GM23338 (cell line): ENCODE data around the gene SVIP. TPM values are rescaled to one million over a fixed set of nuclear protein-coding genes. Genes with fewer than 3 reads are reported as not detected.

Source experiments
- ATAC-seq: fragments of 200-7000 bp; cut with Tn5 transposase; 3 replicates; pipeline ENCODE4 v1.9.1; 2020
- DNase-seq: peaks from one replicate; pipeline ENCODE4 v3.0.0-alpha.2; 2015; ENCODE audit warnings: low spot score
- H2AFZ ChIP-seq: fragments of 200-600 bp; sonication (generic); 2 replicates; pipeline ENCODE4 v1.8.0; 2016; ENCODE audit warnings: antibody characterized with exemption, mild to moderate bottlenecking, moderate library complexity
- H3F3A ChIP-seq: fragments of 200-600 bp; sonication (generic); replicated peaks from 2 replicates; pipeline ENCODE4 v1.8.0; 2017; ENCODE audit warnings: antibody characterized with exemption, mixed run types, low read depth
- H3K27ac ChIP-seq: fragments of 200-600 bp; sonication (generic); 2 replicates; pipeline ENCODE4 v1.6.1; 2016; ENCODE audit warnings: low read depth
- H3K27me3 ChIP-seq: fragments of 200-600 bp; sonication (generic); 2 replicates; pipeline ENCODE4 v1.8.0; 2016; ENCODE audit warnings: mild to moderate bottlenecking, mixed run types, moderate library complexity; ENCODE audit not compliant: insufficient read depth
- H3K36me3 ChIP-seq: fragments of 200-600 bp; sonication (generic); 2 replicates; pipeline ENCODE4 v1.8.0; 2016; ENCODE audit warnings: mild to moderate bottlenecking; ENCODE audit not compliant: insufficient read depth
- H3K4me1 ChIP-seq: fragments of 200-600 bp; sonication (generic); 2 replicates; pipeline ENCODE4 v1.8.0; 2016; ENCODE audit warnings: mild to moderate bottlenecking, moderate library complexity; ENCODE audit not compliant: insufficient read depth
- H3K4me2 ChIP-seq: fragments of 200-600 bp; sonication (generic); 2 replicates; pipeline ENCODE4 v1.7.1; 2017; ENCODE audit warnings: mixed run types
- H3K4me3 ChIP-seq: fragments of 200-600 bp; sonication (generic); 2 replicates; pipeline ENCODE4 v1.6.1; 2016; ENCODE audit warnings: mixed run types
- H3K79me2 ChIP-seq: fragments of 200-600 bp; sonication (generic); replicated peaks from 2 replicates; pipeline ENCODE4 v1.8.0; 2017; ENCODE audit warnings: mild to moderate bottlenecking; ENCODE audit not compliant: insufficient read depth
- H3K9me2 ChIP-seq: fragments of 200-600 bp; sonication (generic); 2 replicates; pipeline ENCODE4 v1.8.0; 2017; ENCODE audit not compliant: insufficient read depth
- H4K20me1 ChIP-seq: fragments of 200-600 bp; sonication (generic); replicated peaks from 2 replicates; pipeline ENCODE4 v1.8.0; 2017; ENCODE audit warnings: mild to moderate bottlenecking; ENCODE audit not compliant: insufficient read depth
- H3K27ac Mint-ChIP-seq: 2 replicates; pipeline ENCODE4 v1.8.0; 2020; ENCODE audit warnings: inconsistent platforms, mild to moderate bottlenecking, moderate library complexity, mixed read lengths
- H3K27me3 Mint-ChIP-seq: 3 replicates; pipeline ENCODE4 v1.8.0; 2022; ENCODE audit warnings: low read depth, mild to moderate bottlenecking, moderate library complexity, mixed read lengths, inconsistent platforms; ENCODE audit not compliant: insufficient read depth, poor library complexity
- H3K36me3 Mint-ChIP-seq: 3 replicates; pipeline ENCODE4 v1.8.0; 2021; ENCODE audit warnings: low read depth, mild to moderate bottlenecking, inconsistent platforms, moderate library complexity, mixed read lengths
- H3K4me1 Mint-ChIP-seq: 3 replicates; pipeline ENCODE4 v1.8.0; 2020; ENCODE audit warnings: mild to moderate bottlenecking, inconsistent platforms, mixed read lengths
- H3K4me3 Mint-ChIP-seq: 3 replicates; pipeline ENCODE4 v1.8.0; 2021; ENCODE audit warnings: moderate library complexity, mild to moderate bottlenecking, inconsistent platforms, mixed read lengths
- H3K9me3 Mint-ChIP-seq: 3 replicates; pipeline ENCODE4 v1.8.0; 2020; ENCODE audit warnings: moderate library complexity, mild to moderate bottlenecking, inconsistent platforms, mixed read lengths
- CREB1 ChIP-seq: fragments of 250-450 bp; sonication (Bioruptor Pico); IDR thresholded peaks from 2 replicates; pipeline ENCODE4 v1.5.0; 2020; ENCODE audit warnings: low read depth, mild to moderate bottlenecking, moderate library complexity
- JUNB ChIP-seq: IDR thresholded peaks from one replicate; pipeline ENCODE4 v1.6.1; 2016; ENCODE audit warnings: antibody characterized with exemption; ENCODE audit not compliant: unreplicated experiment
- ZNF114 ChIP-seq: fragments of 250-450 bp; sonication (Bioruptor Pico); IDR thresholded peaks from 2 replicates; pipeline ENCODE4 v1.5.0; 2020; ENCODE audit warnings: mild to moderate bottlenecking, moderate library complexity
- polyA plus RNA-seq: library from polyadenylated mRNA; unstranded; fragments of >200 nt; fragmentation: Nextera tagmentation; extraction: Ambion mirVana; gene quantifications from 2 replicates; pipeline ENCODE4 v1.2.1, GENCODE V29; 2016
- total RNA-seq: library from RNA; depleted of rRNA; stranded (reverse); fragments of >200 nt; shearing (Covaris generic); gene quantifications from 2 replicates; pipeline ENCODE4 v1.2.3, GENCODE V29; 2014
- TF ChIP-seq, protein P1 (sequence below): fragments of 250-450 bp; sonication (Bioruptor Pico); IDR thresholded peaks from 2 replicates; pipeline ENCODE4 v1.5.0; 2020; ENCODE audit warnings: mild to moderate bottlenecking, moderate library complexity
- TF ChIP-seq, protein P2 (sequence below): IDR thresholded peaks from one replicate; pipeline ENCODE4 v1.6.1; 2018; ENCODE audit warnings: antibody characterized with exemption; ENCODE audit not compliant: unreplicated experiment

SVIP gene
- total and polyA plus RNA-seq, 2 experiments from 2014 or later, result 4.1 to 13.5 TPM

DNA sequence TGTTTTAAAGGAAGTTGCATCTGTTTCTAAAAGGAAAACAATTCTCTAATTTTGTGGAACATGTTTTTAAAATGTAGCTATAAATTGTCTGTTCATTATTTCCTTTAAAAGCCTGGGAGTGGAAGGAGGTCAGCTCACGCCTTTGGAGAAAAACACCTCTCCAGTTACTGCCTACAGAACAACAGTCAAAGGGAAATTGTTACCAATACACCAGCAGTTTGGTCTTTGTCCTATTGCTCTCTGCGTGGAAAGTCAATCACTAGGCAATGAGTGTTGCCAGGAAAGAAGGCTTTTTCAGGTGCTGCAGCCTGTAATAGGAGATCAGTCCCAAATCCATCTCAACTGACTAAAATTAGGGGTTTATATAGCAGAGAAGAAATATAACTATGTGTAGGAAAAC is 22.2 kb downstream of the SVIP start:
- Mint-ChIP-seq H3K4me1 (peaks cover 6% of the 10 kb centered on the region; the same call in 2 of the 3 replicates), H3K27me3 (no peaks in the 10 kb centered on the region), H3K27ac (no peak overlapping the region), H3K36me3 (peaks cover 9% of the 10 kb centered on the region; the same call in 2 of the 3 replicates), H3K9me3 (peaks cover 11% of the 10 kb centered on the region; the same call in 2 of the 3 replicates), H3K4me3 (no peak overlapping the region)
- H3K4me2 ChIP-seq, result no peak overlapping the region
- DNase-seq, result no peak
- peaks cover 6% of the 10 kb centered on the region; the same call in 1 of the 2 replicates for H3K9me2 ChIP-seq
- no peak overlapping the region for H3K27ac ChIP-seq
- H3K4me1 ChIP-seq, result no peaks in the 10 kb centered on the region
- no peaks in the 10 kb centered on the region for H3K79me2 ChIP-seq
- H3K4me3 ChIP-seq, result no peak overlapping the region
- TF ChIP-seq CREB1 (CRISPR knock-in tag) (no peak), JUNB (no peak), ZNF114 (CRISPR knock-in tag) (no peak)
- TF ChIP-seq, protein P1, sequence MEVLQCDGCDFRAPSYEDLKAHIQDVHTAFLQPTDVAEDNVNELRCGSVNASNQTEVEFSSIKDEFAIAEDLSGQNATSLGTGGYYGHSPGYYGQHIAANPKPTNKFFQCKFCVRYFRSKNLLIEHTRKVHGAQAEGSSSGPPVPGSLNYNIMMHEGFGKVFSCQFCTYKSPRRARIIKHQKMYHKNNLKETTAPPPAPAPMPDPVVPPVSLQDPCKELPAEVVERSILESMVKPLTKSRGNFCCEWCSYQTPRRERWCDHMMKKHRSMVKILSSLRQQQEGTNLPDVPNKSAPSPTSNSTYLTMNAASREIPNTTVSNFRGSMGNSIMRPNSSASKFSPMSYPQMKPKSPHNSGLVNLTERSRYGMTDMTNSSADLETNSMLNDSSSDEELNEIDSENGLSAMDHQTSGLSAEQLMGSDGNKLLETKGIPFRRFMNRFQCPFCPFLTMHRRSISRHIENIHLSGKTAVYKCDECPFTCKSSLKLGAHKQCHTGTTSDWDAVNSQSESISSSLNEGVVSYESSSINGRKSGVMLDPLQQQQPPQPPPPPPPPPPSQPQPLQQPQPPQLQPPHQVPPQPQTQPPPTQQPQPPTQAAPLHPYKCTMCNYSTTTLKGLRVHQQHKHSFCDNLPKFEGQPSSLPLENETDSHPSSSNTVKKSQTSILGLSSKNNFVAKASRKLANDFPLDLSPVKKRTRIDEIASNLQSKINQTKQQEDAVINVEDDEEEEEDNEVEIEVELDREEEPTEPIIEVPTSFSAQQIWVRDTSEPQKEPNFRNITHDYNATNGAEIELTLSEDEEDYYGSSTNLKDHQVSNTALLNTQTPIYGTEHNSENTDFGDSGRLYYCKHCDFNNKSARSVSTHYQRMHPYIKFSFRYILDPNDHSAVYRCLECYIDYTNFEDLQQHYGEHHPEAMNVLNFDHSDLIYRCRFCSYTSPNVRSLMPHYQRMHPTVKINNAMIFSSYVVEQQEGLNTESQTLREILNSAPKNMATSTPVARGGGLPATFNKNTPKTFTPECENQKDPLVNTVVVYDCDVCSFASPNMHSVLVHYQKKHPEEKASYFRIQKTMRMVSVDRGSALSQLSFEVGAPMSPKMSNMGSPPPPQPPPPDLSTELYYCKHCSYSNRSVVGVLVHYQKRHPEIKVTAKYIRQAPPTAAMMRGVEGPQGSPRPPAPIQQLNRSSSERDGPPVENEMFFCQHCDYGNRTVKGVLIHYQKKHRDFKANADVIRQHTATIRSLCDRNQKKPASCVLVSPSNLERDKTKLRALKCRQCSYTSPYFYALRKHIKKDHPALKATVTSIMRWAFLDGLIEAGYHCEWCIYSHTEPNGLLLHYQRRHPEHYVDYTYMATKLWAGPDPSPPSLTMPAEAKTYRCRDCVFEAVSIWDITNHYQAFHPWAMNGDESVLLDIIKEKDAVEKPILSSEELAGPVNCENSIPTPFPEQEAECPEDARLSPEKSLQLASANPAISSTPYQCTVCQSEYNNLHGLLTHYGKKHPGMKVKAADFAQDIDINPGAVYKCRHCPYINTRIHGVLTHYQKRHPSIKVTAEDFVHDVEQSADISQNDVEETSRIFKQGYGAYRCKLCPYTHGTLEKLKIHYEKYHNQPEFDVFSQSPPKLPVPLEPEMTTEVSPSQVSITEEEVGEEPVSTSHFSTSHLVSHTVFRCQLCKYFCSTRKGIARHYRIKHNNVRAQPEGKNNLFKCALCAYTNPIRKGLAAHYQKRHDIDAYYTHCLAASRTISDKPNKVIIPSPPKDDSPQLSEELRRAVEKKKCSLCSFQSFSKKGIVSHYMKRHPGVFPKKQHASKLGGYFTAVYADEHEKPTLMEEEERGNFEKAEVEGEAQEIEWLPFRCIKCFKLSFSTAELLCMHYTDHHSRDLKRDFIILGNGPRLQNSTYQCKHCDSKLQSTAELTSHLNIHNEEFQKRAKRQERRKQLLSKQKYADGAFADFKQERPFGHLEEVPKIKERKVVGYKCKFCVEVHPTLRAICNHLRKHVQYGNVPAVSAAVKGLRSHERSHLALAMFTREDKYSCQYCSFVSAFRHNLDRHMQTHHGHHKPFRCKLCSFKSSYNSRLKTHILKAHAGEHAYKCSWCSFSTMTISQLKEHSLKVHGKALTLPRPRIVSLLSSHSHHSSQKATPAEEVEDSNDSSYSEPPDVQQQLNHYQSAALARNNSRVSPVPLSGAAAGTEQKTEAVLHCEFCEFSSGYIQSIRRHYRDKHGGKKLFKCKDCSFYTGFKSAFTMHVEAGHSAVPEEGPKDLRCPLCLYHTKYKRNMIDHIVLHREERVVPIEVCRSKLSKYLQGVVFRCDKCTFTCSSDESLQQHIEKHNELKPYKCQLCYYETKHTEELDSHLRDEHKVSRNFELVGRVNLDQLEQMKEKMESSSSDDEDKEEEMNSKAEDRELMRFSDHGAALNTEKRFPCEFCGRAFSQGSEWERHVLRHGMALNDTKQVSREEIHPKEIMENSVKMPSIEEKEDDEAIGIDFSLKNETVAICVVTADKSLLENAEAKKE (CRISPR knock-in tag), result no peak
- TF ChIP-seq, protein P2, sequence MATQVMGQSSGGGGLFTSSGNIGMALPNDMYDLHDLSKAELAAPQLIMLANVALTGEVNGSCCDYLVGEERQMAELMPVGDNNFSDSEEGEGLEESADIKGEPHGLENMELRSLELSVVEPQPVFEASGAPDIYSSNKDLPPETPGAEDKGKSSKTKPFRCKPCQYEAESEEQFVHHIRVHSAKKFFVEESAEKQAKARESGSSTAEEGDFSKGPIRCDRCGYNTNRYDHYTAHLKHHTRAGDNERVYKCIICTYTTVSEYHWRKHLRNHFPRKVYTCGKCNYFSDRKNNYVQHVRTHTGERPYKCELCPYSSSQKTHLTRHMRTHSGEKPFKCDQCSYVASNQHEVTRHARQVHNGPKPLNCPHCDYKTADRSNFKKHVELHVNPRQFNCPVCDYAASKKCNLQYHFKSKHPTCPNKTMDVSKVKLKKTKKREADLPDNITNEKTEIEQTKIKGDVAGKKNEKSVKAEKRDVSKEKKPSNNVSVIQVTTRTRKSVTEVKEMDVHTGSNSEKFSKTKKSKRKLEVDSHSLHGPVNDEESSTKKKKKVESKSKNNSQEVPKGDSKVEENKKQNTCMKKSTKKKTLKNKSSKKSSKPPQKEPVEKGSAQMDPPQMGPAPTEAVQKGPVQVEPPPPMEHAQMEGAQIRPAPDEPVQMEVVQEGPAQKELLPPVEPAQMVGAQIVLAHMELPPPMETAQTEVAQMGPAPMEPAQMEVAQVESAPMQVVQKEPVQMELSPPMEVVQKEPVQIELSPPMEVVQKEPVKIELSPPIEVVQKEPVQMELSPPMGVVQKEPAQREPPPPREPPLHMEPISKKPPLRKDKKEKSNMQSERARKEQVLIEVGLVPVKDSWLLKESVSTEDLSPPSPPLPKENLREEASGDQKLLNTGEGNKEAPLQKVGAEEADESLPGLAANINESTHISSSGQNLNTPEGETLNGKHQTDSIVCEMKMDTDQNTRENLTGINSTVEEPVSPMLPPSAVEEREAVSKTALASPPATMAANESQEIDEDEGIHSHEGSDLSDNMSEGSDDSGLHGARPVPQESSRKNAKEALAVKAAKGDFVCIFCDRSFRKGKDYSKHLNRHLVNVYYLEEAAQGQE, result no peak
- no peaks in the 10 kb centered on the region for H3K36me3 ChIP-seq
- H3K27me3 ChIP-seq, result no peaks in the 10 kb centered on the region
- H2AFZ ChIP-seq, result no peak overlapping the region
- H3F3A ChIP-seq, result no peaks in the 10 kb centered on the region
- no peaks in the 10 kb centered on the region for H4K20me1 ChIP-seq
- ATAC-seq, result no peak
